AG10803 (cell line): Measurements from ENCODE around the gene HSPB2.
"Not testable (repeated sequence)": the region's sequence is repeated elsewhere in the genome, so short reads cannot be mapped to it uniquely, and the experiment has no call there.

Experiments
- DNase-seq: peaks from one replicate; pipeline ENCODE4 v3.0.0; 2010; ENCODE audit warnings: low read depth
- H3K4me3 ChIP-seq: 2 replicates; pipeline ENCODE4 v1.5.1; 2011; ENCODE audit warnings: mild to moderate bottlenecking, low read length, control low read depth
- TF ChIP-seq, protein P1 (sequence below): conservative IDR thresholded peaks from 2 replicates; pipeline ENCODE4 v1.5.1; 2011; ENCODE audit warnings: mild to moderate bottlenecking, low read length, control low read depth, inconsistent platforms

Gene HSPB2

GRCh38 chr11:111878849-111879636 is 33.5 kb upstream of the HSPB2 start, which contains the start of the genes CFAP68 and FDXACB1:
CFAP68 (plus strand) TSS chr11:111879541; CDS start chr11:111879561, 20 bp downstream.
FDXACB1 (minus strand) TSS chr11:111879165; CDS start chr11:111879132, 33 bp downstream.
- TF ChIP-seq, protein P1, sequence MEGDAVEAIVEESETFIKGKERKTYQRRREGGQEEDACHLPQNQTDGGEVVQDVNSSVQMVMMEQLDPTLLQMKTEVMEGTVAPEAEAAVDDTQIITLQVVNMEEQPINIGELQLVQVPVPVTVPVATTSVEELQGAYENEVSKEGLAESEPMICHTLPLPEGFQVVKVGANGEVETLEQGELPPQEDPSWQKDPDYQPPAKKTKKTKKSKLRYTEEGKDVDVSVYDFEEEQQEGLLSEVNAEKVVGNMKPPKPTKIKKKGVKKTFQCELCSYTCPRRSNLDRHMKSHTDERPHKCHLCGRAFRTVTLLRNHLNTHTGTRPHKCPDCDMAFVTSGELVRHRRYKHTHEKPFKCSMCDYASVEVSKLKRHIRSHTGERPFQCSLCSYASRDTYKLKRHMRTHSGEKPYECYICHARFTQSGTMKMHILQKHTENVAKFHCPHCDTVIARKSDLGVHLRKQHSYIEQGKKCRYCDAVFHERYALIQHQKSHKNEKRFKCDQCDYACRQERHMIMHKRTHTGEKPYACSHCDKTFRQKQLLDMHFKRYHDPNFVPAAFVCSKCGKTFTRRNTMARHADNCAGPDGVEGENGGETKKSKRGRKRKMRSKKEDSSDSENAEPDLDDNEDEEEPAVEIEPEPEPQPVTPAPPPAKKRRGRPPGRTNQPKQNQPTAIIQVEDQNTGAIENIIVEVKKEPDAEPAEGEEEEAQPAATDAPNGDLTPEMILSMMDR = peak; percentile 90
- DNase-seq = peak; percentile 95
- peak within 1 kb of the TSS; percentile 97 for H3K4me3 ChIP-seq

GRCh38 chr11:111879637-111879960 is 32.9 kb upstream of the HSPB2 start:
- H3K4me3 ChIP-seq = peak overlapping the region; percentile 97
- TF ChIP-seq, protein P1 = no peak
- no peak for DNase-seq

- H3K4me3 ChIP-seq = no peak overlapping the region
- no peak for DNase-seq
- TF ChIP-seq, protein P1 = no peak
Measured at GRCh38 chr11:111882202-111882601, 30.3 kb upstream of the HSPB2 start.

- not testable (repeated sequence) for DNase-seq, H3K4me3 ChIP-seq
Measured at GRCh38 chr11:111885053-111885452, 27.5 kb upstream of the HSPB2 start.

DNA sequence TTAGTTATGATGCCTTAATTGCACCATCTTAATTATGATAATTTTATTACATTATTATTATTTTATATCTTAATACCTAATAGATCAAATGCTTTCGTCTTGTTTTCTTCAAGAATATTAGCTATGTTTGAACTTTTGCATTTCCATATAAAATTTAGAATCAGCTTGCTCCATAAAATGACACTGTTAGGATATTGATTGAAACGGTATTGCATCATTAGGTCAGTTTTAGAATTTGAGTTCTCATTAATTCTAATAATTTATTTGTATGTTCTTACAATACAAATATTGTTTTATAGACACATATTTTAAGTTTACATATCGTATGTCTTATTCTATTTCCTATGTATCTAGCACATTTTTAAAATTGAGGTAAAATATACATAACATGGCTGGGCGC is 26.5 kb upstream of the HSPB2 start:
- no peak overlapping the region for H3K4me3 ChIP-seq
- TF ChIP-seq, protein P1 = no peak
- no peak for DNase-seq

- TF ChIP-seq, protein P1 = no peak
- DNase-seq = no peak
- H3K4me3 ChIP-seq = no peak overlapping the region
Measured at GRCh38 chr11:111886844-111887243, 25.7 kb upstream of the HSPB2 start.

DNA sequence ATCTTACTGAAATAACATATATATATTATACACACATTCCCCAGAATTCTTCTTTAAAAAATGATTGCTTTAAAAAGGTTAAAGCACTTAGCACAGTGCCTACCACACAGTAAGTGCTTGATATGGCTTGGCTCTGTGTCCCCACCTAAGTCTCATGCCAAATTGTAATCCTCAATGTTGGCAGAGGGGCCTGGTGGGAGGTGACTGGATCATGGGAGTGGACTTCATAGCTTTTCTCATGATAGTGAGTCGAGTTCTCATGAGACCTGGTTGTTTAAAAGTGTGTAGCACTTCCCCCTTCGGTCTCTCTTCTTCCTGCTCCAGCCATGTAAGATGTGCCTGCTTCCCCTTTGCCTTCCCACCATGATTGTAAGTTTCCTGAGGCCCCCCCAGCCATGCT is 7.1 kb upstream of the HSPB2 start:
- TF ChIP-seq, protein P1 = no peak
- no peak overlapping the region for H3K4me3 ChIP-seq
- no peak for DNase-seq

- DNase-seq = no peak
- no peak overlapping the region for H3K4me3 ChIP-seq
- TF ChIP-seq, protein P1 = no peak
Measured at GRCh38 chr11:111906680-111907079, 5.9 kb upstream of the HSPB2 start.
